Neuronal stem cell (in vitro differentiated cells): ENCODE data around the gene CUL4B.

Experiments
- DNase-seq: peaks from one replicate; pipeline ENCODE4 v3.0.0-alpha.2; 2013; ENCODE audit warnings: low spot score
- H2AFZ ChIP-seq: one replicate; pipeline ENCODE4 v1.6.1; 2013; ENCODE audit warnings: mild to moderate bottlenecking, low read length, inconsistent platforms
- H2AK5ac ChIP-seq: 2 replicates; pipeline ENCODE4 v1.6.1; 2013; ENCODE audit warnings: low read depth, mild to moderate bottlenecking, inconsistent platforms, low read length, moderate library complexity, mixed read lengths
- H2BK120ac ChIP-seq: 2 replicates; pipeline ENCODE4 v1.6.1; 2013; ENCODE audit warnings: low read depth, mild to moderate bottlenecking, inconsistent platforms, low read length, moderate library complexity, mixed read lengths
- H2BK12ac ChIP-seq: one replicate; pipeline ENCODE4 v1.6.1; 2013; ENCODE audit warnings: low read length, inconsistent platforms
- H2BK15ac ChIP-seq: 2 replicates; pipeline ENCODE4 v1.6.1; 2013; ENCODE audit warnings: mild to moderate bottlenecking, low read length, inconsistent platforms, mixed read lengths
- H2BK5ac ChIP-seq: one replicate; pipeline ENCODE4 v1.6.1; 2013; ENCODE audit warnings: inconsistent platforms, mild to moderate bottlenecking, low read length, moderate library complexity
- H3K14ac ChIP-seq: one replicate; pipeline ENCODE4 v1.6.1; 2013; ENCODE audit warnings: low read length, inconsistent platforms
- H3K18ac ChIP-seq: 2 replicates; pipeline ENCODE4 v1.6.1; 2013; ENCODE audit warnings: low read length, inconsistent platforms
- H3K23ac ChIP-seq: 2 replicates; pipeline ENCODE4 v1.6.1; 2013; ENCODE audit warnings: low read depth, mild to moderate bottlenecking, mixed read lengths, low read length, inconsistent platforms; ENCODE audit not compliant: poor library complexity
- H3K27ac ChIP-seq: replicated peaks from 3 replicates; pipeline ENCODE4 v1.5.1; 2013; ENCODE audit warnings: low read length, inconsistent platforms
- H3K27me3 ChIP-seq, 3 experiments: 2 replicates each; pipeline ENCODE4 v1.6.1; 2013; ENCODE audit warnings: low read length in 3 of 3, mild to moderate bottlenecking in 2 of 3, inconsistent platforms in 1 of 3, low read depth in 1 of 3, mixed read lengths in 1 of 3, moderate library complexity in 1 of 3; ENCODE audit not compliant: control insufficient read depth in 3 of 3, insufficient read depth in 3 of 3
- H3K36me3 ChIP-seq, 2 donors: replicated peaks in 1 of 2; 2 replicates each; pipeline ENCODE4 v1.6.1; 2013; ENCODE audit warnings: low read length in 2 of 2; ENCODE audit not compliant: control insufficient read depth in 2 of 2, insufficient read depth in 2 of 2
- H3K4ac ChIP-seq: 2 replicates; pipeline ENCODE4 v1.6.1; 2013; ENCODE audit warnings: inconsistent platforms, mild to moderate bottlenecking, low read length, moderate library complexity
- H3K4me1 ChIP-seq, 2 donors: 1 replicate in 1 of 2; 2 replicates in 1 of 2; pipeline ENCODE4 v1.6.1; 2013; ENCODE audit warnings: low read length in 2 of 2, low read depth in 1 of 2; ENCODE audit not compliant: control insufficient read depth in 2 of 2, insufficient read depth in 1 of 2
- H3K4me2 ChIP-seq: one replicate; pipeline ENCODE4 v1.6.1; 2013; ENCODE audit warnings: mild to moderate bottlenecking, low read length, inconsistent platforms; ENCODE audit not compliant: insufficient read depth, poor library complexity, severe bottlenecking
- H3K4me3 ChIP-seq, 2 donors: 2 replicates each; pipeline ENCODE4 v1.5.1; 2013; ENCODE audit warnings: low read length in 2 of 2, mild to moderate bottlenecking in 2 of 2, inconsistent platforms in 1 of 2, moderate library complexity in 1 of 2
- H3K79me1 ChIP-seq: one replicate; pipeline ENCODE4 v1.6.1; 2013; ENCODE audit warnings: low read depth, mild to moderate bottlenecking, inconsistent platforms, low read length, moderate library complexity
- H3K9ac ChIP-seq: one replicate; pipeline ENCODE4 v1.6.1; 2013; ENCODE audit warnings: mild to moderate bottlenecking, low read depth, low read length, inconsistent platforms; ENCODE audit not compliant: poor library complexity
- H3K9me3 ChIP-seq, 2 donors: replicated peaks in 1 of 2; 2 replicates each; pipeline versions ENCODE3 to v1.6.1; 2013; ENCODE audit warnings: low read length in 2 of 2, mild to moderate bottlenecking in 2 of 2, inconsistent platforms in 1 of 2, low read depth in 1 of 2, mixed read lengths in 1 of 2, moderate library complexity in 1 of 2; ENCODE audit not compliant: control insufficient read depth in 2 of 2, insufficient read depth in 1 of 2
- H4K8ac ChIP-seq: one replicate; pipeline ENCODE4 v1.6.1; 2013; ENCODE audit warnings: low read depth, mild to moderate bottlenecking, inconsistent platforms, low read length, moderate library complexity
- H4K91ac ChIP-seq: one replicate; pipeline ENCODE4 v1.6.1; 2013; ENCODE audit warnings: low read length, low read depth, mild to moderate bottlenecking, inconsistent platforms; ENCODE audit not compliant: poor library complexity
- WGBS, 2 donors: extraction: QIAGEN DNeasy Blood & Tissue Kit; methylation state at CpG; one replicate each; pipeline ENCODE4 v1.1.7; 2013; ENCODE audit warnings: missing lambda C conversion rate in 2 of 2, mixed read lengths in 1 of 2; ENCODE audit not compliant: insufficient read length in 2 of 2, insufficient replicate concordance in 1 of 2; ENCODE audit errors: extremely low coverage in 2 of 2; 5-methylcytosine and 5-hydroxymethylcytosine counted together

Gene CUL4B

DNA sequence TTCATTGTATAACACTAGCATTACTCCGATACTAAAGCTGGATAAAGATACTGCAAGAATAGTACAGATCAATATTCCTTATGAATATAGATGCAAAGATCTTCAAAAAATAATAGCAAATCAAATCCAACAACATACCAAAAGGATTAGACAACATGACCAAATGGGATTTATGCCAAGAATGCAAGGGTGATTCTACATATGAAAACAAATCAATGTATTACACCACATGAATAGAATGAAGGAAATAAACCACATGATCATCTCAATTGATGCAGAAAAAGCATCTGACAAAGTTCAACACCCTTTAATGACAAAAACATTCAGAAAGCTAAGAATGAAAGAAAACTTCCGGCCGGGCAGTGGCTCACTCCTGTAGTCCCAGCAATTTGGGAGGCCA, 42.8 kb downstream of the CUL4B start:
- no CpG with 5 or more reads among the region's 3 CpGs for WGBS, 2 donors
- Histone ChIP-seq H3K27me3 (no peaks in the 10 kb centered on the region), H2AFZ (no peak overlapping the region), H3K9me3 (no peaks in the 10 kb centered on the region), H3K4ac (no peak overlapping the region), H4K91ac (no peak overlapping the region), H3K79me1 (no peaks in the 10 kb centered on the region), H2BK15ac (no peak overlapping the region), H3K4me3 (no peak overlapping the region), H2BK12ac (no peak overlapping the region), H3K36me3 (no peaks in the 10 kb centered on the region), H3K18ac (no peak overlapping the region), H4K8ac (no peak overlapping the region), H3K27ac (no peak overlapping the region), H3K4me2 (no peak overlapping the region), H3K9ac (no peak overlapping the region), H3K14ac (no peak overlapping the region), H2AK5ac (no peak overlapping the region), H2BK120ac (no peak overlapping the region), H2BK5ac (no peak overlapping the region), H3K4me1 (no peaks in the 10 kb centered on the region), H3K23ac (no peak overlapping the region)
- DNase-seq: no peak

DNA sequence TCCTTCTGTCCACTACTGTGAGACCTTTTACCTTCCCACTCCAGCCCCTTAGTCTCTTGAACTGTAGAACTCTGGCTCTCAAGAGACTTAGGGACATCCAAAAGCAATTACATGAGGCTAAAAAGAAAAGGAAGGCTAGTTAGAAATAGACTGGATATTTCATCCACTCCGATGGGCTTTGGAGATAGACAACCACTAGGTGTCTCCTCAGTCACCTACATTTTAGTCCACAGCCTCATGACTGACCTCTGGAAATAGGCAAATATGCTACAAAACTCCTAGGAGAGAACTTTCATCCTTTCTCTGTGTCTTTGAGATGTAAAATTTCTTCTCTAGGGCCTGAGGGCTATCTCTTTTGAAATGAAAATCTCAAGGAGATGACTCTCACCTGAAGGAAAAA, 46.5 kb downstream of the CUL4B start:
- no peak overlapping the region for H3K4me3 ChIP-seq
- WGBS, 2 donors: no CpG with 5 or more reads among the region's 1 CpG
- H3K14ac ChIP-seq: no peak overlapping the region
- H3K36me3 ChIP-seq: no peaks in the 10 kb centered on the region
- no peak overlapping the region for H3K18ac ChIP-seq
- no peak overlapping the region for H3K23ac ChIP-seq
- H2BK5ac ChIP-seq: no peak overlapping the region
- H3K9ac ChIP-seq: no peak overlapping the region
- no peaks in the 10 kb centered on the region for H3K27me3 ChIP-seq
- H3K9me3 ChIP-seq: no peaks in the 10 kb centered on the region
- no peaks in the 10 kb centered on the region for H3K79me1 ChIP-seq
- H2BK120ac ChIP-seq: no peak overlapping the region
- no peak for DNase-seq
- no peak overlapping the region for H2BK15ac ChIP-seq
- H2AK5ac ChIP-seq: no peak overlapping the region
- H3K4me1 ChIP-seq: no peaks in the 10 kb centered on the region
- no peak overlapping the region for H4K91ac ChIP-seq
- no peak overlapping the region for H3K4me2 ChIP-seq
- H4K8ac ChIP-seq: no peak overlapping the region
- no peak overlapping the region for H3K27ac ChIP-seq
- H2BK12ac ChIP-seq: no peak overlapping the region
- H3K4ac ChIP-seq: no peak overlapping the region
- no peak overlapping the region for H2AFZ ChIP-seq

DNA sequence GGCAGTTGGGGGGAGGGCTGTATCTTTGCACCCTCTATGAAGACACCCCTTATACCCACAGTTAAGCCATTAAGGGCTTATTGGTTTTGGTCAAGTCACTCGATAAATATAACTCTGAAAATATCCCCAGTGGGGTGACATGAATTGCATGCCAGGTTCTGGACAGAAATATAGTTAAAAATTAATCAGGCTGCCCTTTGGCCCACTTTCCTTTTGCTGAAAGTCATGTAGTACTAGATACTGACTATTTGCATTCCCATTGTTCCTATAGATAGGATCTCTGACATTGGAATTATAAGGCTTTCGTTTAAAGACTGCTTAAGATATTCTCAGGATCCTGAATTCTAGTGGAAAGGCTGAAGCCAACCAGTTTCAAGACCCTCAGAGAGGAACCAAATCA, 48.1 kb downstream of the CUL4B start:
- no peak overlapping the region for H2AFZ ChIP-seq
- no peak overlapping the region for H2BK15ac ChIP-seq
- H2BK120ac ChIP-seq: no peak overlapping the region
- no peak overlapping the region for H3K27ac ChIP-seq
- no peak overlapping the region for H3K23ac ChIP-seq
- H2BK12ac ChIP-seq: no peak overlapping the region
- H2BK5ac ChIP-seq: no peak overlapping the region
- H2AK5ac ChIP-seq: no peak overlapping the region
- H4K91ac ChIP-seq: no peak overlapping the region
- H3K14ac ChIP-seq: no peak overlapping the region
- H4K8ac ChIP-seq: no peak overlapping the region
- no peak for DNase-seq
- no peaks in the 10 kb centered on the region for H3K36me3 ChIP-seq
- H3K9ac ChIP-seq: no peak overlapping the region
- H3K18ac ChIP-seq: no peak overlapping the region
- H3K4me2 ChIP-seq: no peak overlapping the region
- no CpG with 5 or more reads among the region's 2 CpGs for WGBS, 2 donors
- H3K4me3 ChIP-seq: no peak overlapping the region
- H3K79me1 ChIP-seq: no peaks in the 10 kb centered on the region
- H3K27me3 ChIP-seq: no peaks in the 10 kb centered on the region
- H3K4ac ChIP-seq: no peak overlapping the region
- H3K9me3 ChIP-seq: no peaks in the 10 kb centered on the region
- no peaks in the 10 kb centered on the region for H3K4me1 ChIP-seq

DNA sequence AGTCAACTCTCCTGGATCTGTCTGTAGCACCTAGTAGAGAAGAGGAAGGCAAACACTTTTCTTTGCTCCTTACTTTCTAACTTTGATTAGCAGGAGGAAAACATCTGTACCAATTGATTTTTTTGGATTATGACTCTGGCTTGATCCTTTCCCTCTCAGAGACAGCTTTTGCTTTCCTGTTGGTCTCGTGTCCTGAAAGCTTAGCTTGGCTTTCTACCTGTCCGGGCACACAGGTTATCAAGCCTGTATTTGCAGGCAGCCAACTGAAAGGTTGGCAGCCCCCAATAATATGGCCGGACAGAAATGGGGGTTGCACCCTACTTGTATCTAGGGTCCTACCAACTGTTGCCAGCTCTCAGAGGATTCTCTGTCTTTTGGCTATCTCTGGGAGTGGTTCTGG, 48.5 kb downstream of the CUL4B start:
- H2AK5ac ChIP-seq: no peak overlapping the region

More for the DNA sequence above, 48.5 kb downstream of the CUL4B start:
- Histone ChIP-seq H2BK120ac (no peak overlapping the region), H3K14ac (no peak overlapping the region), H3K9ac (no peak overlapping the region), H3K79me1 (no peaks in the 10 kb centered on the region), H3K9me3 (no peaks in the 10 kb centered on the region), H3K23ac (no peak overlapping the region), H2AFZ (no peak overlapping the region), H4K8ac (no peak overlapping the region), H2BK15ac (no peak overlapping the region), H2BK5ac (no peak overlapping the region), H3K27me3 (no peaks in the 10 kb centered on the region), H3K36me3 (no peaks in the 10 kb centered on the region), H3K4me1 (no peaks in the 10 kb centered on the region), H4K91ac (no peak overlapping the region), H2BK12ac (no peak overlapping the region), H3K4me2 (no peak overlapping the region), H3K4me3 (no peak overlapping the region), H3K18ac (no peak overlapping the region), H3K27ac (no peak overlapping the region), H3K4ac (no peak overlapping the region)
- no CpG with 5 or more reads among the region's 3 CpGs for WGBS, 2 donors
- no peak for DNase-seq
